Measurements from ENCODE around the gene ZBTB3. TPM values are rescaled to one million over a fixed set of nuclear protein-coding genes. Genes with fewer than 3 reads are reported as not detected.
A peak's percentile ranks its signal among the peaks of the same experiment; 100 is the strongest.
"Not testable (repeated sequence)": the region's sequence is repeated elsewhere in the genome, so short reads cannot be mapped to it uniquely, and the experiment has no call there.

Gene ZBTB3
- total RNA-seq, 1 donor from 2014 or later = 12.6 TPM

DNA sequence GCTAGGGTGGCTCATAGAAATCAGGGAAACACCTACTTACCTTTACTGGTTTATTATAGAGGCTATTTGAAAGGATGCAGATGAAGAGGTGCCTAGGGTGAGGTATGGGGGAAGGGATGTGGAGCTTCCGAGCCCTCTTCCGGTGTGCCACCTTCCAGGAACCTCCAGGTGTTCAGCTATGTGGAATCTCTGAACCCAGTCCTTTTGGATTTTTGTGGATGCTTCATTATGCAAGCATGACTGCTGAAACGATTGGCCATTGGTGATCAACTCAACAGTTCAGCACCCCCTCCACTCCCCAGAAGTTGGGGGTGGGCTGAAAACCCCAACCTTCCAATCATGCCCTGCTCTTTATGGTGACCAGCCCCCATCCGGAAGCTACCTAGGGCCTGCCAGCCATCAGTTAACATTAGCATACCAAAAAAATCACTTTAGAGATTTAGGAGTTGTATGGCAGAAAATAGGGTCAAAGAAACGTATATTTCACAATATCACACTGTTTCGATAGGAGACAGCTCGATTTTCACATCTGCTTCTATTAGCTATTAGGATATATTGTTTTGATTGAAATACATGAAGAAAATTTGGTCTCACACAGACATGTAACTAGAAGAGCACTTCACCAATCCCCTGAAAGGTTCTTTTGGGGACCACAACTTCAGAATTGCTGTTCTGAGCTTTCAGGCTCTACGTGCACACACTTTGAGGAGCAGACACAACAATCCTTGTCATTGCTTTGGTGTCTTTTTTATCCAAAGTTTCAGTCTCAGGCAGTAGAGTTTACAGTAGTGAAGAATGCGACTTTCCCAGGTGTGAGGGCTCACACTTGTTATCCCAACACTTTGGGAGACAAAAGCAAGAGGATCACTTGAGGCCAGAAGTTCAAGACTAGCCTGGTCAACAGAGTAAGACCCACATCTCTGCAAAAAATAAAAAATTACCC, 4.2 kb upstream of the ZBTB3 start:
- DNase-seq (ENCODE audit: extremely low read depth, low read depth, low spot score) = no peak

DNA sequence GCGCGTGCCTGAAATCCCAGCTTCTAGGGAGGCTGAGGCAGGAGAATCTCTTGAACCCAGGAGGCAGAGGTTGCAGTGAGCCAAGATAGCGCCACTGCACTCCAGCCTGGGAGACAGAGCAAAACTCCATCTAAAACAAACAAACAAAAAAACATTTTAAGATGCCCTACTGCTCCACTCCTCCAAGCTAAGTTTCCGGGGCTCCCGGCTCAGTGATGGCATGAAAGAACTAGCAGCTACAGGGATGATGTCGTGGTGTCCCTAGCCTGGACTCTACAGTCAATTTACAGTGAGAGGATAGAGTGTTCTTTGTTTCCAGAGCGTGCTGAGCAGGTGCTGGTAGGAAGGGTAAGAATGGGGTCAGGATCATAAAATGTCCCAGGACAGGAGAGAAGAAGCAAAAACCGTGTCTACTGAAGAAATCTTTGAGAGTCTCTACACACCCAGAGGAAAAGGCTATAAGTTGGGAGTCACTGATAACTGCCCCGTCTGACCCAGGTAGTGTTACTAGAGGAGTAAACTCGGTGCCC, 1.2 kb upstream of the ZBTB3 start:
- no peak for DNase-seq (ENCODE audit: extremely low read depth, low read depth, low spot score)

DNA sequence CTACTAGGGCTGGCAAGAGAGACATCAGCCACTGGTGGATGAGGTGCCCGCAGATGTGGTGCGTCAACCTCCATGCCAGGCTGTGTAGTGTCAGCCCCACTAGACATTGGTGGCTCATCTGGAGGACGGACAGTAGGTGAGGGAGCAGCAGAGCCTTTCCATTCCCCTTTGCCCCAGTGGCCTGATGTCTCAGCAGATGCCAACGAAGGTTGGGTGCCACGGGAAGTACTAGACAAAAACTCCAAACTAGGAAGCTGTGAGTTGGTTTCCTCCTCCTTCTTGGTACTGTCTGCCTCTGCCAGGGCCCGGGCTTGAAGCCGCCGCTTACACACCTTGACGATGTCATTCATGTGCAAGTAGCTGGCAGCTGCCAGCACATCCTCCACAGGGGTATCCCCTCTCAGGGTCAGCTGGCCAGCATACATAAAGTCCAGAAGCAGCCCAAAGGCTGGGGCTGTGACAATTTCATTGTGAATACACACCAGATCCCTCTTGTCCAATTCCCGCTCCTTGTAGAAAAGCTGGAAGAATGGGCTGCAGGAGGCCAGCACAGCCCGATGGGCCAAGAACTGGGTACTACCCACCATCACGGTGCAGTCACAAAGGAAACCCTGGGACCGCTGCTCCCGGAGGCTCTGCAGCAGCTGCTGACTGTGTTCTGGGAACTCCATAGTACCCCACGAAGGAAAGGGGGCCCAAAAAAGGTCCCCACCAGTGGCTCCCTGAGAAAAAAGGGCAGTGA, 795 bp downstream of the ZBTB3 start:
- no peak for DNase-seq (ENCODE audit: extremely low read depth, low read depth, low spot score)

DNA sequence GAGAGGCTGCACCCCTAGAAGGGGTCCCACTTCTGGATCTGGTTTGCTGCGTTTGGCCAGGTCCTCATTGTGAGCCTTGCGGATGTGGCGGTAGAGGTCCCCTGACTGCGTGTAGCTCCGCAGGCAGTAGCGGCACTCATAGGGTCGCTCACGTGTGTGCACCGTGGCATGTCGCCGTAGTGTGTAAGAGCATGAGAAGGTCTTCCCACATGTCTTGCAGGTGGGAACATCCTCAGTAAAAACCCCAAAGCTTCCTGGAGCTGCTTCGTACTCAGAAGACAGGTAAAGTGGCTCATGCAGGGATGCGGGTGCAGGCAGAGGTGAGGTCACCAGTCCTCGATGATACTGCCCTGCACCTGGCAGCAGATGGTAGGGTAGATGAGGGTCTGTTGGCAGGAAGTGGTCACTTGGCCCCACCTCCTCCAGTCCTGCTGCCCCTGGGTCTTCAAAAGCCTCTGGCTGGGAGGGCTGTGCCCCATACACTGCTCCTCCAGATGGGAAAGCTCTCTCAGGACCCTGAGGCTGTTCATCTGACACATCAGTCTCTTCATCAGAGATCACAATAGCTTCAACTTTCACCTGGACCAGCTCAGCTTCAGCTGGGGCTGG, 1.7 kb downstream of the ZBTB3 start:
- no peak for DNase-seq (ENCODE audit: extremely low read depth, low read depth, low spot score)

DNA sequence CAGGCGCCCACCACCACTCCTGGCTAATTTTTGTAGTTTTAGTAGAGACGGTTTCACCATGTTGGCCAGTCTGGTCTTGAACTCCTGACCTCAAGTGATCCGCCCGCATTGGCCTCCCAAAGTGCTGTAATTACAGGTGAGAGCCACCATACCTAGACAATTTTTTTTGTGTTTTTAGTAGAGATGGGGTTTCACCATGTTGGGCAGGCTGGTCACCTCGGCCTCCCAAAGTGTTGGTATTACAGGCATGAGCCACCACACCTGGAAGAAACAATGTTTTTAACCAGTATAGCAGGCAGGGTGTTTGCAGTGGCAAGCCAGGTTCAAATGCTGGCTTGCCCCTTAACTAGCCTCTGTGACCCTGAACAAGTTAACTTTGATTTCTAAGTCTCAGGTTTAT, 4.0 kb downstream of the ZBTB3 start:
- not testable (repeated sequence) for DNase-seq (ENCODE audit: extremely low read depth, low read depth, low spot score)

DNA sequence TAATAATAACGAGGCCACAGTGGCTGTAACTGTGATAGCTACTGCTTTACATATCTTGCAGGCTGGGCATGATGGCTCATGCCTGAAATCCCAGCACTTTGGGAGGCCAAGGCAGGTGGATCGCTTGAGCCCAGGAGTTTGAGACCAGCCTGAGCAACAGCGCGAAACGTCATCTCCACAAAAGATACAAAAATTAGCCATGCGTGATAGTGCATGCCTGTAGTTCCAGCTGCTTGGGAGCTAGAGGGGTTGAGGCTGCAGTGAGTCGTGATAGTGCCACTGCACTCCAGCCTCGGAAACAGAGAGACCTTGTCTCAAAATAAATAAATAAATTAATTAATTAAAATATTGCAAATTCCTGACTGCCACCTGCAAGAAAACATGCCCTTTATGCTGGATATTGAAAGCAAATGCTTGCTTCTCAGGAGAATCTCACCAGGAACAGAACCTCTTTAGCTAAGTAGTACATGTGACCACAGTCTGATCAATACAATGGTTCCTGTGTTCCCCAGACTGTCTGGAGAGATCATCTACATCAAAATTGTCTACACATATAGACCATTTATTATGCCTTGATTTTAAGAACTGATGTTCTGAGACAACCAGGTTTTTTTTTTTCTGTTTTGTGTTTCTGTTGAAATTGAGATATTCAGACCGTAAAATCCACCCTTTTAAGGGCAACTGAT, 6.3 kb downstream of the ZBTB3 start:
- no peak for DNase-seq (ENCODE audit: extremely low read depth, low read depth, low spot score)

DNA sequence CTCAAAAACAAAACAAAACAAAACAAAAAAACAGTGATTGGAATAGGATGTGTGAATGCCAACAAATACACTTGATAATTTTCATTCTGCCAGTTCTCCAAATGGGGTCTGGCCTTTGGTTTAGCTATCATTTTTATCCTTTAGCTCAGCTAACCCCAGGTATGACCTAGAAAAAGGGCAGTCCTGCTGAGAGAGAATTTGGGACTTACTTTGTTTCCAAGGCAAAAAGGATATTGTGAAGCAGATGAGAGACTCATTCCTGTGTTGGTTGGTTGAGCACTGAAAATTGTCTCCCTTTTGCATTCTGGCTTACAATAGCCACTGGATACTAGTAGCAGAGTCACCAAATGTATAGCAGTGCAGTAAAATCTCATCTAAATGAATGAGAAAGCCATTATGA, 16.8 kb downstream of the ZBTB3 start:
- DNase-seq (ENCODE audit: extremely low read depth, low read depth, low spot score) = no peak

DNA sequence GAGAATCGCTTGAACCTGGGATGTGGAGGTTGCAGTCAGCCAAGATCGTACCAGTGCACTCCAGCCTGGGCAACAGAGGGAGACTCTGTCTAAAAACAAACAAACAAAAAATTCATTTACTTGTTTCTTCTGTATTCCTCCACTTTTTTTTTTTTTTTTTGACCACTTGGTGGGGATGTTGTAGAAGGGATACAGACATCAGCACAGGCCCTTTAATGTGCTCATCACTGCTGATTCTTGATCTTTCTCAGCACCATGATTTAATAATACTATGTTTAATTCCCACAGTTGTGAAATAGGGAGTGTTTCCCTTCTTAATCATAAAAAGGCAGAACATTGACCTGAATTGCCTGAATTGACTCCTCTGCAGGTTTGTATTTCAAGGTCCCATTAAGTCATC, 21.1 kb downstream of the ZBTB3 start:
- DNase-seq (ENCODE audit: extremely low read depth, low read depth, low spot score) = no peak

DNA sequence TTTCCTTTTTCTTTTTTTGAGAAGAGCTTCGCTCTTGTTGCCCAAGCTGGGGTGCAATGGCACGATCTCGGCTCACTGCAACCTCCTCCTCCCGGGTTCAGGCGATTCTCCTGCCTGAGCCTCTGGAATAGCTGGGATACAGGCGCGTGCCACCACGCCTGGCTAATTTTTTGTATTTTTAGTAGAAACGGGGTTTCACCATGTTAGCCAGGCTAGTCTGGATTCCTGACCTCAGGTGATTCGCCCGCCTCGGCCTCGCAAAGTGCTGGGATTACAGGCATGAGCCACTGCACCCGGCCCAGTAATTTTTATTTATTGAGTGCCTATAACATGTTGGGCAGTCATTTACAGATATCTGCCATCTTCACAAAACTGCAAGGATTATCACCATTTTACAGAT, 23.9 kb downstream of the ZBTB3 start:
- DNase-seq (ENCODE audit: extremely low read depth, low read depth, low spot score) = not testable (repeated sequence)

DNA sequence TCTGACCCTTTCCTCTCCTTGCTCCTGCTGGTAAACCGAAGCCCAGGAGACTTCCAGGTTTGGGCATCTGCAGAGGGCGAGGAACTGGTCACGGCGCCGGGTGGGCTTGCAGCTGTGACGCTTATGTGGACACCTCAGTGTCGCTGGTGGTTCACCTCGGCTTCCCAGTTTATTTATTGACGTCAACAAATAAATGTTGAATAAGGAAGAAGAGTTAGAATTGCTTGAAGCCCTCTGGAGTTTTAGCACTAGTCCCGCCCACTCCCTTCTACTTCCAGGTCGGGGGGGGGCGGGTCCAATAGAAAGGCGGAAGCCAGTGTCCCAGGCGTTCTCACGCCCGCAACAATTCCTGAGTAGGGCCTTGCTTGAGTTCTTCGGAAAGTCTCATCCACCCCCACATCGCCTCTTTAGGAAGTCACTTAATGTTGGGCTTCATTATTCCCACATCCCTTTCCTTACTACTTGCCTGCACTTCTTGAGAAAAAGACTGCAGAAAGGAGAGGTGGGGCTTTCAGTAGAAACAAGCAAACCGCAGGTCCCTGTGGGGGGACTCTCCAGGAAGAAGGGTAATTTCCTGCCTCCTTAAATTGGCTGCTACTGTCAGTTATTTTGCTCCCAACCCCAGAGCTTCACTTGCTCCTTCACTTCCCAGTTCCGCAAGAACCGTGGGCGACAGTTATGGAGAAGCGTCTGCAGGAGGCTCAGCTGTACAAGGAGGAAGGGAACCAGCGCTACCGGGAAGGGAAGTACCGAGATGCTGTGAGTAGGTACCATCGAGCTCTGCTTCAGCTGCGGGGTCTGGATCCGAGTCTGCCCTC, 25.6 kb downstream of the ZBTB3 start, which contains the start of gene TTC9C:
TTC9C (plus strand) TSS at position 316 of the 818 bp plus-strand sequence; CDS start at position 679, 363 bp downstream.
- no peak for DNase-seq (ENCODE audit: extremely low read depth, low read depth, low spot score)

DNA sequence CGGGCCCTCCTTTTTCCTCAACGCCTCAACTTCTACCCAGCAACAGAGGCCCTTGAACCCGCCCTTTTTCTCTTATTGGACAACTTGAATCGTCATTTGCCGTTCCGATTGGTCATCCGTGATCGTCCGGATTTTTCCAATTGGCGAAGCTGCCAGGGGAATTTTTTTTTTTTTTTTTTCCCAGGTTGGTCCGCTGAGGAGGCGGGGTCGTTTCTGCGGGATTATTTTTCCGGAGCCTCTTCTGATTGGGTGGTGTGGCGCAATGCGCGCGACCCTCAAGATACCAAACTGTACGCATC, 26.1 kb downstream of the ZBTB3 start:
- peak; percentile 97 for DNase-seq (ENCODE audit: extremely low read depth, low read depth, low spot score)

DNA sequence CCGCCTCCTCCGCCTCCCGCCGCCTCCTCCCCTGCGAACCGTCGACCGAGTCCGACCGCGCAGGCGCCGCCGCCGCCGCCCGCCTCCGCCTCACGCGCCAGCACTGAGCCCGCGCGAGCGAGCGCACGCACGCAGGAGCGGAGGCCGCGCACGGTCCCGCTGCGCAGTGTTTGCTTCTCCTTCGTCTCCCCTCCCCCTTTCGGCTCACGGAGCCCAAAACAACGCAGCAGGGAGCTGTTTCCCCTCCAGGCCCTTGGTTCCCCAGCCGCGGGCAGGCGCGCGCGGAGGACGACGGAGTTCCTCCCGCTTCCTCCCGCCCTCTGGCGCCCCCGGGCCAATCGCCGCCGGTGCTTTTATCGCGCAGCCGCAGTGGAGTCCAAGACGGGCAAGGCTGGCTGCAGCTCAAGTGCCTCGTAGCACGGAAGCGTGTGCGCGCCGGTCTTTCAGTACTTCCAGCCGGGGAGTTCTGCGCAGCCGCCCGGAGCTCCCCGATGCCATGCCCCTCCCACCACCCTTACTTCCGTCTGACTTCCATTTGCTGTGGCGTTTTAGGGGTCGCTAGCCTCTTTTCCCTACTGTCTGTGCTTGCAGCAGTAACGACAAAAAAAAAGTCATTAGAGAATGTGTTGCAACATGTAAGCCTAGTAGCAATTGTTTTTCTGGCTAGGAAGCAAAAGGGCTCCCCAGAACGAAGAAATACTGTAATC, 26.6 kb downstream of the ZBTB3 start, which contains the start of gene HNRNPUL2:
HNRNPUL2 (minus strand) TSS at position 293 of the 707 bp plus-strand sequence. CDS start 301 bp downstream, outside the sequence.
- DNase-seq (ENCODE audit: extremely low read depth, low read depth, low spot score) = peak; percentile 85

DNA sequence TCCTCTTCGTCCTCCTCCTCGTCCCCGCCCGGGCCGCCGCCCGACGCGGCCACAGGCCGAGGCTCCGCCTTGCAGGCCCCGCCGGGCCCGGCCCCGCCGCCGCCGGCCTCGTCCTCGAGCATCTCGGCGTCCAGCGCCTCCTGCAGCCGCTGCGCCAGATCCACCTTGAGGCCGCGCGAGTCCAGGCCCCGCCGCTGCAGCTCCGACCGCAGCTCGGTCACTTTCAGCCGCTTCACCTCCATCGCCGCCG, 27.1 kb downstream of the ZBTB3 start:
- DNase-seq (ENCODE audit: extremely low read depth, low read depth, low spot score) = no peak

DNA sequence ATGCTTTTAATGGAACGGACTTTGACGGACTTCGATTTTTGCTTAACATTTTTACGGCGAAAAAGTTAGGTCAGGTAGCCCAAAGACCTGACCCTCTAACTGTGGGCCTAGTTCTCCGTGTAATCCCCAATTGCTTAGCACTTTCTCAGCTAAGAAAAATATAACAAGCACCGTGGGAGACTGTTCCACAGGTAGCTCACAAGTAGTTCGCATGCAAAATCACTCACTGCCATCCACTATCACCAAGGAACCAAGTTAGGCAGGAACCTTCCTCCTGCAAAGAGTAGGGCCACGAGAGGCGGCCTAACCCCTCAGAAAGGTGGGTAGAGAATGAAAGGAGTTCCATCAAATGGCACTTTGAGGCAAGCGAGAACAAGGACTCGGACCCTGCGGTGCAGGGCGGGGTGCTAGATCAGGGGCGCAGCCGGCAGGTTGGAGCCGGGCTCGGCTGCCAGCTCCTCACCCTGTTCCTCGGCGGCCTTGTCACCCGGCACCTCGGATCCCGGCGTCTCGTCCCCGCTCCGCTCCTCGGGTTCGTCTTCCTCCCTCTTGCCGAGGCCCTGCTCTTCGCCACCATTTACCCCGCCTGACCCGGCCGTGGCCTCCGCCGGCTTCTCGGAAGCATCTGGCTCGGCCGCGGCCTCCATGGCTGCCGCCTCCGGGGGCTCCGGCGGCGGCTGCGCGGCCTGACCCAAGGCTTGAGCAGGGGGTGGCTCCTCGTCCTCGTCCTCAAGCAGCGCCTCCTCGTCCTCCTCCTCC, 27.6 kb downstream of the ZBTB3 start:
- no peak for DNase-seq (ENCODE audit: extremely low read depth, low read depth, low spot score)

DNA sequence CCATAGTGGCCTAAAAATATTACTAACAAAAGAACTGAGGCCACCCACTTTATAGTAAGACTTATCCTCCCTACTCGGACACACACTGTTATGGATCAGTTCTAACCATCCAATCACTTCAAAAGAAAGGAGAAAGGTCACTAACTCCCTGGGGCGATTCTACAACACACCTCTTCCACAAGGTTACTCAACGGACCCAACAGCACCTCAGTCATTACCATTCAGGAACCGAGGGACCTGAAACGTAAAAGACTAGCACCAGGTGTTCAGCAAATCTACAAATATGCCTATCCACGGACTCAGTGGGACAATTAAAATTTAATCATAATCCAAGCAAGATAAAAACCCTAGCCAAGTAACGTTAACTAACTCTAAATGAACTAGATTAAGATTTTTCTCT, 28.3 kb downstream of the ZBTB3 start:
- DNase-seq (ENCODE audit: extremely low read depth, low read depth, low spot score) = no peak

DNA sequence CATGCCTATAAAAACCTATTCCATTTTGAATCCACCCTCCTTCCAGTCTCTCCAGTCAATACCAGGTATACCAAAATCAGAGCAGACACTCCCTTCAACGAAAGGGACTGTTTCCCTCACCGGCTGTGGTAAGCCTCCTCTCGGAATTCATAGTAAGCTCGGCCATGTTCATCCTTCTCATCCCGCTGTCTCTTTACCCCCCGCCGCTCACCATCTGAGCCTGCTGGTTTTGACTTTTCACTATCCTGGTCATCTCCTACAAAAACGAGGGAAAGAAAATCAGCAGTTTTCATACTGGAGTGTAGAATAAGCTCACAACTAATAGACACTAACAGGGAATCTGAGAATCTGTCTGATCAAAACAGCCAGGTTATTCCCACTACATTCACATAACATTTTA, 29.8 kb downstream of the ZBTB3 start:
- DNase-seq (ENCODE audit: extremely low read depth, low read depth, low spot score) = no peak

DNA sequence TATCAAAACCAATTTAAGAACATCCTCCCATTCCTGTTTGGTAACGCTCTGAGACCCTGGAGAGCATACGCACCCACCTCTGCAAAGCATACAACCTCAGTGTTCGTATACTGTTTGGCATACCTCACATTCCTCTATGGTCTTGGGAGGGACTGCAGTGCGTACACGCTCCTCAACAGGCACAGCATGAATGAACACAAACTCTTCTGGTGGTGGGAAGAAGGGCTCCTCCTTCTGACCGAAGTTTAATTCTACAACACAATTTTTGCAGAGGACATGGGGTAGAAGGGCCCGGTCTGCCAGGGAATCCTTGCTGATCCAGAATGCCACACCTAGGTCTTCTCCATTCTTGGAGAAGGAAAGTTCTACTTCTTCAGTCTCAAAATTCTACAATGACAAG, 32.0 kb downstream of the ZBTB3 start:
- no peak for DNase-seq (ENCODE audit: extremely low read depth, low read depth, low spot score)

DNA sequence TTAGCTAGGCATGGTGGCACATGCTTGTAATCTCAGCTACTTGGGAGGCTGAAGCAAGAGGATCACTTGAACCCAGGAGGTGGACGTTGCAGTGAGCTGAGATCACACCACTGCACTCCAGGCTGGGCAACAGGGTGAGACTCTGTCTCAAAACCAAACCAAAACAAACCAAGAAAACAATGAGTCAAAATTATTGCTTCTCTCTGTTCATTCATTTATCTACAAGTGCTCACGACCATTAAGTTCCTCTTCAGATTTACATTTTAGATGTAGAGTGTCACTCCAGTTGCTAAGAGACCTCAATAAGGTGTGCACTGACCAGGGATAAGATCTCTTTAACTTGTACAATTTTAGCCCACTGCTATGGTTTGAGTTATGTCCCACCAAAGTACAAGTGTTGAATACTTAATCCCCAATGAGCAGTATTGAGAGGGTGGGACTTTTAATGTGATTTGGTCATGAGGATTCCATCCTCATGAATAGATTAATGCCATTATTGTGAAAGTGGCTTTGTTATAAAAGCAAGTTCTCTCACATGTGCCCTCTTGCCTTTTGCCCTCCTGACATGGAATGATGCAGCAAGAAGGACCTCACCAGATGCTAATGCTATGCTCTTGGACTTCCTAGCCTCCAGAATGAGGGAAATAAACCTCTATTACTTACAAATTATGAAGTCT, 34.5 kb downstream of the ZBTB3 start:
- no peak for DNase-seq (ENCODE audit: extremely low read depth, low read depth, low spot score)

All from glomerular endothelial cell (primary cell).